Tibial artery (tissue), 4 donors: ENCODE results near the gene KLHL29.

Experiments
- DNase-seq, 2 donors: peaks; one replicate each; pipeline ENCODE4 v3.0.0-alpha.2; 2019
- H3K27ac ChIP-seq, 2 donors: fragments of 200-600 bp; sonication (generic) in 1 of 2; 1 replicate in 1 of 2; 2 replicates in 1 of 2; pipeline ENCODE4 v1.5.1; 2018 to 2019; ENCODE audit warnings: mild to moderate bottlenecking in 1 of 2
- H3K27me3 ChIP-seq, 2 donors: fragments of 200-600 bp; sonication (generic) in 1 of 2; one replicate each; pipeline versions ENCODE4 v1.5.1 to v1.6.0; 2016 to 2019
- H3K36me3 ChIP-seq, 3 donors: fragments of 200-600 bp; sonication (generic) in 2 of 3; one replicate each; pipeline ENCODE4 v1.5.1; 2016 to 2019; ENCODE audit warnings: mild to moderate bottlenecking in 2 of 3
- H3K4me1 ChIP-seq, 4 donors: fragments of 200-600 bp; sonication (generic) in 2 of 4; 1 replicate in 3 of 4; 2 replicates in 1 of 4; pipeline ENCODE4 v1.5.1; 2016 to 2019
- H3K4me3 ChIP-seq, 2 donors: fragments of 200-600 bp; sonication (generic) in 1 of 2; 1 replicate in 1 of 2; 2 replicates in 1 of 2; pipeline ENCODE4 v1.5.1; 2018 to 2019; ENCODE audit warnings: mild to moderate bottlenecking in 2 of 2
- H3K9me3 ChIP-seq, 3 donors: fragments of 200-600 bp; sonication (generic) in 1 of 3; one replicate each; pipeline ENCODE4 v1.5.1; 2016 to 2019
- CTCF ChIP-seq, 2 experiments: fragments of 200-600 bp in 1 of 2; fragments of 450-650 bp in 1 of 2; IDR thresholded peaks; one replicate each; pipeline ENCODE4 v1.5.1; 2017 to 2019; ENCODE audit warnings: antibody characterized with exemption in 2 of 2, mild to moderate bottlenecking in 1 of 2, moderate library complexity in 1 of 2
- intact Hi-C: fragments of 100-400 bp; cut with DNase I; formaldehyde crosslinking; loops from one replicate; pipeline ENCODE4 v1.15.0; 2023; ENCODE audit warnings: low total_unique reads

The KLHL29 gene

GRCh38 chr2:23432531-23432930, 47.6 kb downstream of the KLHL29 start:
- H3K27me3 ChIP-seq: no peaks in the 10 kb centered on the region
- peaks cover 0 to 20% (median 12%) of the 10 kb centered on the region in 4 donors for H3K4me1 ChIP-seq
- intact Hi-C loops: no loop called here
- no peak overlapping the region for H3K27ac ChIP-seq
- no peak for TF ChIP-seq CTCF (IDR thresholded peaks at IDR 0.05)
- H3K9me3 ChIP-seq: peaks cover 0 to 2% (median 0%) of the 10 kb centered on the region in 3 donors
- DNase-seq: peak in 1 of 2 donors; percentile 37
- H3K36me3 ChIP-seq: no peaks in the 10 kb centered on the region
- H3K4me3 ChIP-seq: no peak overlapping the region

- peak in 1 of 2 donors; percentile 46 for DNase-seq
- intact Hi-C loops: no loop called here
- peaks cover 0 to 15% (median 11%) of the 10 kb centered on the region in 4 donors for H3K4me1 ChIP-seq
- H3K9me3 ChIP-seq: peaks cover 0 to 3% (median 0%) of the 10 kb centered on the region in 3 donors
- H3K27ac ChIP-seq: no peak overlapping the region
- H3K36me3 ChIP-seq: no peaks in the 10 kb centered on the region
- no peak overlapping the region for H3K4me3 ChIP-seq
- no peaks in the 10 kb centered on the region for H3K27me3 ChIP-seq
- no peak for TF ChIP-seq CTCF (IDR thresholded peaks at IDR 0.05)
Observed at GRCh38 chr2:23433282-23433681, 48.3 kb downstream of the KLHL29 start.

- Histone ChIP-seq H3K27ac (no peak overlapping the region), H3K27me3 (no peaks in the 10 kb centered on the region), H3K4me1 (peaks cover 0 to 15% (median 11%) of the 10 kb centered on the region in 4 donors), H3K4me3 (no peak overlapping the region), H3K36me3 (no peaks in the 10 kb centered on the region), H3K9me3 (peaks cover 0 to 3% (median 0%) of the 10 kb centered on the region in 3 donors)
- intact Hi-C loops: no loop called here
- no peak for TF ChIP-seq CTCF (IDR thresholded peaks at IDR 0.05)
- DNase-seq: peak in 1 of 2 donors; percentile 55
Observed at GRCh38 chr2:23434721-23435121, 49.7 kb downstream of the KLHL29 start.

- intact Hi-C loops: no loop called here
- Histone ChIP-seq H3K27ac (no peak overlapping the region), H3K27me3 (no peaks in the 10 kb centered on the region), H3K4me1 (peaks cover 0 to 15% (median 11%) of the 10 kb centered on the region in 4 donors), H3K9me3 (peaks cover 0 to 3% (median 0%) of the 10 kb centered on the region in 3 donors), H3K36me3 (no peaks in the 10 kb centered on the region), H3K4me3 (no peak overlapping the region)
- TF ChIP-seq CTCF (IDR thresholded peaks at IDR 0.05): no peak
- DNase-seq: no peak
Observed at GRCh38 chr2:23435250-23436035, 50.5 kb downstream of the KLHL29 start.

GRCh38 chr2:23436346-23437098, 51.5 kb downstream of the KLHL29 start:
- peak in 1 of 2 donors; percentile 34 for DNase-seq
- TF ChIP-seq CTCF (IDR thresholded peaks at IDR 0.05): no peak
- intact Hi-C loops: no loop called here

More at GRCh38 chr2:23436346-23437098, 51.5 kb downstream of the KLHL29 start:
- no peaks in the 10 kb centered on the region for H3K27me3 ChIP-seq
- peaks cover 0 to 3% (median 0%) of the 10 kb centered on the region in 3 donors for H3K9me3 ChIP-seq
- peak overlapping the region; percentile 33 to 49 for H3K27ac ChIP-seq
- H3K4me1 ChIP-seq: peaks cover 0 to 15% (median 11%) of the 10 kb centered on the region in 4 donors
- H3K4me3 ChIP-seq: peak overlapping the region in 1 of 2 donors; percentile 5
- no peaks in the 10 kb centered on the region for H3K36me3 ChIP-seq
